MM.1S (cell line): ENCODE measurements around the gene TEKT2.

ENCODE experiments used
- DNase-seq: peaks from one replicate; pipeline ENCODE4 v3.0.0-alpha.2; 2015
- H2AFZ ChIP-seq: fragments of 300-600 bp; sonication (generic); 2 replicates; pipeline ENCODE4 v1.6.0; 2016; ENCODE audit warnings: antibody characterized with exemption, low read length
- H3F3A ChIP-seq: fragments of 300-600 bp; sonication (generic); 2 replicates; pipeline ENCODE4 v1.6.1; 2016; ENCODE audit warnings: mild to moderate bottlenecking, antibody characterized with exemption, low read length, moderate library complexity, mixed read lengths; ENCODE audit not compliant: insufficient read depth
- H3K27ac ChIP-seq: fragments of 300-600 bp; sonication (generic); 2 replicates; pipeline ENCODE4 v1.5.1; 2016; ENCODE audit warnings: mild to moderate bottlenecking, low read length
- H3K27me3 ChIP-seq: fragments of 300-600 bp; sonication (generic); replicated peaks from 2 replicates; pipeline ENCODE4 v1.6.0; 2016; ENCODE audit warnings: low read length; ENCODE audit not compliant: insufficient read depth
- H3K36me3 ChIP-seq: fragments of 300-600 bp; sonication (generic); replicated peaks from 2 replicates; pipeline ENCODE4 v1.6.1; 2016; ENCODE audit warnings: mild to moderate bottlenecking, low read length, mixed read lengths; ENCODE audit not compliant: insufficient read depth
- H3K4me1 ChIP-seq: fragments of 300-600 bp; sonication (generic); 2 replicates; pipeline ENCODE4 v1.6.1; 2016; ENCODE audit warnings: low read length, mixed read lengths
- H3K4me2 ChIP-seq: fragments of 300-600 bp; sonication (generic); 2 replicates; pipeline ENCODE4 v1.6.0; 2016; ENCODE audit warnings: low read depth, low read length
- H3K4me3 ChIP-seq: fragments of 300-600 bp; sonication (generic); 2 replicates; pipeline ENCODE4 v1.5.1; 2016; ENCODE audit warnings: low read length, mixed read lengths
- H3K79me2 ChIP-seq: fragments of 300-600 bp; sonication (generic); 2 replicates; pipeline ENCODE4 v1.6.1; 2016; ENCODE audit warnings: mixed run types, low read length, mixed read lengths
- H3K9ac ChIP-seq: fragments of 300-600 bp; sonication (generic); 2 replicates; pipeline ENCODE4 v1.6.1; 2016; ENCODE audit warnings: low read length, mixed read lengths
- H3K9me2 ChIP-seq: fragments of 300-600 bp; sonication (generic); replicated peaks from 2 replicates; pipeline ENCODE4 v1.6.1; 2016; ENCODE audit warnings: mild to moderate bottlenecking, low read length, mixed read lengths; ENCODE audit not compliant: insufficient read depth
- H3K9me3 ChIP-seq: fragments of 300-600 bp; sonication (generic); replicated peaks from 2 replicates; pipeline ENCODE4 v1.6.1; 2016; ENCODE audit warnings: mild to moderate bottlenecking, low read length, mixed read lengths; ENCODE audit not compliant: insufficient read depth
- H4K20me1 ChIP-seq: fragments of 300-600 bp; sonication (generic); 2 replicates; pipeline ENCODE4 v1.6.1; 2016; ENCODE audit warnings: mild to moderate bottlenecking, low read length, moderate library complexity, mixed read lengths; ENCODE audit not compliant: insufficient read depth
- CTCF ChIP-seq: fragments of 300-600 bp; sonication (generic); IDR thresholded peaks from 2 replicates; pipeline ENCODE4 v1.5.1; 2016; ENCODE audit warnings: antibody characterized with exemption, low read length, mixed read lengths
- EZH2 ChIP-seq: fragments of 300-600 bp; sonication (generic); optimal IDR thresholded peaks from 2 replicates; pipeline ENCODE3; 2017; ENCODE audit warnings: low read depth, mild to moderate bottlenecking, antibody characterized with exemption, low read length, mixed read lengths
- EZH2phosphoT487 ChIP-seq: fragments of 300-600 bp; sonication (generic); IDR thresholded peaks from 2 replicates; pipeline ENCODE4 v1.6.1; 2018; ENCODE audit warnings: antibody characterized with exemption, low read length

Gene TEKT2

GRCh38 chr1:36112823-36113222, 28.9 kb downstream of the TEKT2 start:
- no peak overlapping the region for H3K9ac ChIP-seq
- H4K20me1 ChIP-seq = no peaks in the 10 kb centered on the region
- H3K27me3 ChIP-seq = no peaks in the 10 kb centered on the region
- no peak for DNase-seq
- H3K4me3 ChIP-seq = no peak overlapping the region
- H3K9me2 ChIP-seq = no peaks in the 10 kb centered on the region
- no peak overlapping the region for H2AFZ ChIP-seq
- no peaks in the 10 kb centered on the region for H3F3A ChIP-seq
- H3K4me1 ChIP-seq = no peaks in the 10 kb centered on the region
- H3K9me3 ChIP-seq = no peaks in the 10 kb centered on the region
- no peaks in the 10 kb centered on the region for H3K36me3 ChIP-seq
- no peaks in the 10 kb centered on the region for H3K79me2 ChIP-seq
- H3K27ac ChIP-seq = no peak overlapping the region
- TF ChIP-seq EZH2 (no peak), CTCF (no peak), EZH2phosphoT487 (no peak)
- H3K4me2 ChIP-seq = no peak overlapping the region

GRCh38 chr1:36114371-36114770, 30.5 kb downstream of the TEKT2 start:
- Histone ChIP-seq H3K9me2 (no peaks in the 10 kb centered on the region), H3K27me3 (no peaks in the 10 kb centered on the region), H3K79me2 (no peaks in the 10 kb centered on the region), H3K4me1 (no peaks in the 10 kb centered on the region), H3K27ac (no peak overlapping the region), H2AFZ (no peak overlapping the region), H3K4me3 (no peak overlapping the region), H3K36me3 (no peaks in the 10 kb centered on the region), H3F3A (no peaks in the 10 kb centered on the region), H3K4me2 (no peak overlapping the region), H3K9ac (no peak overlapping the region), H3K9me3 (no peaks in the 10 kb centered on the region), H4K20me1 (no peaks in the 10 kb centered on the region)
- no peak for DNase-seq
- no peak for TF ChIP-seq EZH2phosphoT487
- TF ChIP-seq EZH2 = no peak
- TF ChIP-seq CTCF = no peak

GRCh38 chr1:36115200-36115669, 31.3 kb downstream of the TEKT2 start:
- Histone ChIP-seq H3K4me1 (no peaks in the 10 kb centered on the region), H3K27ac (no peak overlapping the region), H3K9me3 (no peaks in the 10 kb centered on the region), H3K9ac (no peak overlapping the region), H4K20me1 (no peaks in the 10 kb centered on the region), H3K36me3 (no peaks in the 10 kb centered on the region), H3K4me2 (no peak overlapping the region), H2AFZ (no peak overlapping the region), H3K27me3 (no peaks in the 10 kb centered on the region), H3K4me3 (no peak overlapping the region), H3F3A (no peaks in the 10 kb centered on the region), H3K79me2 (no peaks in the 10 kb centered on the region), H3K9me2 (no peaks in the 10 kb centered on the region)
- DNase-seq = no peak
- TF ChIP-seq EZH2 (no peak), CTCF (no peak), EZH2phosphoT487 (no peak)
